Measurements from ENCODE around the gene VPS50. TPM values are rescaled to one million over a fixed set of nuclear protein-coding genes. Genes with fewer than 3 reads are reported as not detected.
"Not testable (repeated sequence)": the region's sequence is repeated elsewhere in the genome, so short reads cannot be mapped to it uniquely, and the experiment has no call there.

The VPS50 gene
- polyA plus RNA-seq, 4 donors = 23.9 to 37.8 (median 33.2) TPM

GRCh38 chr7:93327006-93327633 is 95.0 kb downstream of the VPS50 start:
- DNase-seq (ENCODE audit: low read depth in 4 of 4, low spot score in 3 of 4) = no peak

DNA sequence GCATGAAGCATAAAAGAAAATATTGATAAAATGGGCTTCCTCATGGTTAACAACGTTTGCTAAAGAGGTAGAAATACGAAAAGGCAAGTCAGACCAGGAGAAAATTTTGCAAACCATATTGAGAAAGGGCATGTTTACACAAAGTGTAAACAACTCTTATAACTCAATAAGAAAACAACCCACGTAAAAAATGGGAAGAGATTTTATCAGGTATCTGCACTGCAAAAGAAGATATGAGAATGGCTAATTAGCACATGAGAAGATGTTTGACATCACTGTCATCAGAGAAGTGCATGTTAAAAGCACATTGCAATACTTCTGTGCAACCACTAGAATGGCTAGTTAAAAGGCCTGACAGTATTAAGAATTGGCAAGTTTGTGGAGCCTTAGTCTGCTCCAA is 99.5 kb downstream of the VPS50 start:
- DNase-seq (ENCODE audit: low read depth in 4 of 4, low spot score in 3 of 4) = no peak

DNA sequence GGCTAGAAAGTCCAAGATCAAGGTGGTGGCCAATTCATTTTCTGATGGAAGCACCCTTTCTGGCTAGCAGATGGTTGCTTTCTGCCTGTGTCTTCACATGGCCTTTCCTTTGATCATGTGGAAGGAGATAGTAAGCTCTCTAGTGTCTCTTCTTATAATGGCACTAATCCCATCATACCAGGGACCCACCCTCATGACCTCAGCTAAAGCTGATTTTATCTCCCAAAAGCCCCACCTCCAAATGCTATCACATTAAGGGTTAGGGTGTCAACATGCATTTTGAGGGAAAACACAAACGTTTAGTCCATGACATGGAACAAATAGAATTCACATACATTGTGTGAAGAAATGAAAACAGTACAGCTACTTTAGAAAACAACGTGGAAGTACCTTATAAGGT is 100.0 kb downstream of the VPS50 start:
- DNase-seq (ENCODE audit: low read depth in 4 of 4, low spot score in 3 of 4) = no peak

DNA sequence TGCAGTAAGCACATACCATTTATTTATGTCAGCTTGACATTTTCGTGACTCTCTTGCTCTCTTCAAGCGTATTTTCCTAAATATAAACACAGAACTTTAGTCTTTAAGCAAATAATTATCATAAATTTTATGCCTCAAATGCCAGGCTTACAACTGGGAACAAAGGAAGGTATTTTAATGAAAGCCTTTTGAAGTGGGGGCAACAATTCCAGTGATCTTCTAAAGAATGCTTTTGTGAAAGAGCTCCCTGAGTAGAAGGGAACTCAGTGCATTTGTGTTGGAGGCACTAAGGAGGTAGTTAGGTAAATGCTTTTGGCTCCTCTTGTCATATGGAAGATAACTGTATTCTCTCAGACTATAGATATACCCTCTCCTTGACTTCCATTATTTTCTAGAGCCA is 104.9 kb downstream of the VPS50 start:
- DNase-seq (ENCODE audit: low read depth in 4 of 4, low spot score in 3 of 4) = no peak

DNA sequence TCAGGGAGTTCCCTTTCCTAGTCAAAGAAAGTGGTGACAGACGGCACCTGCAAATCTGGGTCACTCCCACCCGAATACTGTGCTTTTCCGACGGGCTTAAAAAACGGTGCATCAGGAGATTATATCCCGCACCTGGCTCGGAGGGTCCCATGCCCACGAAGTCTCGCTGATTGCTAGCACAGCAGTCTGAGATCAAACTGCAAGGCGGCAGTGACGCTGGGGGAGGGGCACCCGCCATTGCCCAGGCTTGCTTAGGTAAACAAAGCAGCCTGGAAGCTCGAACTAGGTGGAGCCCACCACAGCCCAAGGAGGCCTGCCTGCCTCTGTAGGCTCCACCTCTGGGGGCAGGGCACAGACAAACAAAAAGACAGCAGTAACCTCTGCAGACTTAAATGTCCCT is 110.0 kb downstream of the VPS50 start:
- not testable (repeated sequence) for DNase-seq (ENCODE audit: low read depth in 4 of 4, low spot score in 3 of 4)

DNA sequence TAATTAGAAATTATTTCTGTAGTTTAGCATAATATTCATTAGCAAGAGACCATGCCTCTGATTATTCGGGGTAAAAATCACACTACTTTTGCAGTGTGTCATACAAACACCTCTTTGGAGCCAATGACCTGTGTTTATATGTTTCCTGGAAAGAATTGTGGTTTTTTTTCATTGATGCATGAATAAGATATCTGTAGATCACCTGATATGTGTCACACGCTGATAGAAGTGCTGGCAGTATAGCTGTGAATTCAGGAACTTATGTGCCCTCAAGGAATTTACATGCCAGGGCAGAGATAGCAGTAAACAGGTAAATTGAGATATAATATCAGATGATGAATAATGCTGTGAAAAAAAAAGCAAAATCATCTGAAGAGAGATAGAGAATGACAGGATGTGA is 118.2 kb downstream of the VPS50 start:
- DNase-seq (ENCODE audit: low read depth in 4 of 4, low spot score in 3 of 4) = no peak

DNA sequence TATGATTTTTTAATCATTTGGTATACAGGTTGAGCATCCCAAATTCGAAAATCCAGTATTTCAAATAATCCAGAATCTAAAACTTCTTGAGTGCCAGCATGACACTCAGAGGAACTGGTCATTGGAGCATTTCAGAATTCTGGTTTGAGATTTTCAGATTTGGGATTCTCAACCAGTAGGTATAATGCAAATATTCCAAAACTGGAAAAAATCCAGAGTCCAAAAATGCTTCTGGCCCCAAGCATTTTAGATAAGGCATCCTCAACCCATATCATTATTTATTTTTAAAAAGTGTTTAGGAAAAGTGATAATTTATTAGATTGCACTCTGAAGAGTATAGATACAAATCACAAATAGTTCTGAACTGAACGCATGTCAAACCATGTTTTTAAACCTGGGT is 120.7 kb downstream of the VPS50 start:
- no peak for DNase-seq (ENCODE audit: low read depth in 4 of 4, low spot score in 3 of 4)

- no peak for DNase-seq (ENCODE audit: low read depth in 4 of 4, low spot score in 3 of 4)
Measured at GRCh38 chr7:93354815-93355214, 122.6 kb downstream of the VPS50 start.

DNA sequence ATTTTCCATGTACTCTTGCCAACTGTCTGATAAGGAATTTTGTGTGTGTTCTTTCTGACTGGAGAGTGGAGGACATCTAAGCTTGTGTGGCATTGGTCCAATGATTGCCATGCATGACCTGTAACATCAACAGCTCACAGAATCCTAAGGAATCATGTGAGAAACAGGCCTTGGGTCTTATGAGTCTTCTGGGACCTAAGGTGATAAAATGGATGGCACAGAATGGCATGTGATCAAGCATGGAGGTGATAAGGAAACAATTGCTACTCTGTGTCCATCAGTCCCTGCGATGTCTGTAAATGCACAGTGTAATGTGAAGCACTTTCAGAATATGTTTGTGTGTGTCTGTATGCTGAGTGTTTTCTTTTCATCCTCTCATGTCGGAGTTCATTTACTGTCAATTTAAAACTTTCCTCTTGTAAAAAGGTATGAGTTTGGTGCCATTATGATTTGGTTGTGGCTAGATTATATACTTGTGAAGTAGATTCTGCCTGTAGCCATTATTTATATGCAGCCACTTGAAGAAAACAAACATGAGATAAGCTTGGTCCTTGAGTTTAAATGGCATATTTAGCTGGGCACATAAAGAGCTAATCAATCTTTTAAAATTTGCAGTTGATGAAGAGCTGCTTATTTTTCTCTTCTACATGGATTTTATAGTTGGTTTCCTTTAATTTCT is 127.5 kb downstream of the VPS50 start:
- DNase-seq (ENCODE audit: low read depth in 4 of 4, low spot score in 3 of 4) = no peak

GRCh38 chr7:93361853-93362252 is 129.7 kb downstream of the VPS50 start:
- DNase-seq (ENCODE audit: low read depth in 4 of 4, low spot score in 3 of 4) = no peak

DNA sequence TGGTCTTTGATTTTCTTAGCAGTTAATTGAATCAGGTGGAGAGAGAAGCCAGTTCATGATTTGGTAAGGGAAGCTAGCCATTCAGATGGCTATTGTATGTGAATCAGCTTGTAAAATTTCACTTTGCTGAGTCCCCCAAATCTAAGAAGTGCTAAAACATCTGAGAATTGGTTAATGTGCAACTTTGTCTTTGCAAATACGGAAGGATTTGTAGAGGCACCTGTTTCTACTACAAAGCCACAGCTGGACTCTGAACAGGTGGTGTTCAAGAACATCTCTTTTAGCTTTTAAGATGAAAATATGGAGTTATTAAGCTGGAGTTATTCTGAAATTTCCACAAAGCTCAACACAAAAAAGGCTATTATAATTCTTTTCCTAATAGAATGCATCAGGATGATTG is 132.6 kb downstream of the VPS50 start:
- DNase-seq (ENCODE audit: low read depth in 4 of 4, low spot score in 3 of 4) = no peak

GRCh38 chr7:93365341-93365740 is 133.2 kb downstream of the VPS50 start:
- no peak for DNase-seq (ENCODE audit: low read depth in 4 of 4, low spot score in 3 of 4)

DNA sequence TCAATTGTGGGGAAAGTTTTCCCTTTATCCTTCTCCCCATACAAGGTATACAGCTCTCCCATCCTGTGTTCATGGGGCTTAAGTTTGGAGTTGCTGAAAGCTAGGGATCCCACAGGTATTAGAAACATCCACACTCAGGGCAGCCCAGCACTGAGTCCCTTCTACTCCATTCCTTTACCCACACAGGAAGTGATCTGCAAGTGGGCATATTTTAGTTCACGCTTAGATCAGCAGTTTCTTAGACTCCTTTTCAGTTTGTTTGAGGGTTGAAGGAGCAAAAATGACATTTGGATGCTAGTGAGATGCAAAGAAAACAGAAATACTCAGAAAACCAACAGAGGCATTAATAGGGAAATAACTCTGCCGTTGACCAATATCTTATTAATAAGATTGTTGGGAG is 134.7 kb downstream of the VPS50 start:
- no peak for DNase-seq (ENCODE audit: low read depth in 4 of 4, low spot score in 3 of 4)

DNA sequence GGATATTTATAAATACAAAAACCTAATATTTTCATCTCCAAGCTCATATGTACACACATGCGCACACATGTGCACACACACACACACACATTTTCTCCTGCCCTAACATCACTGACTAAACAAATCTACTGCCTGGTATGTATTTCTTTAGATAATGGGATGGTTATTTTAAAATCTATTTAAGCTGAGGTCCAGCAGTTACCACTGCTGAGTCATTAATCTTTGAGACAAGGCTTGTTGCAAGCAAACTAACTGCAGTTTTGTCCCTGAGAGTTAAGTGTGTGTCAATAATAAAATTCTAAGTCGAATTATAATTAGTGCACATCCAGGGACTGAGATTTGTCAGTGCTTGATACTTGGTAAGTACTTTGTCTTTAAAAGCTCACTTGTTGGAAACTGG is 135.1 kb downstream of the VPS50 start:
- DNase-seq (ENCODE audit: low read depth in 4 of 4, low spot score in 3 of 4) = no peak

GRCh38 chr7:93370937-93371336 is 138.8 kb downstream of the VPS50 start:
- DNase-seq (ENCODE audit: low read depth in 4 of 4, low spot score in 3 of 4) = not testable (repeated sequence)

DNA sequence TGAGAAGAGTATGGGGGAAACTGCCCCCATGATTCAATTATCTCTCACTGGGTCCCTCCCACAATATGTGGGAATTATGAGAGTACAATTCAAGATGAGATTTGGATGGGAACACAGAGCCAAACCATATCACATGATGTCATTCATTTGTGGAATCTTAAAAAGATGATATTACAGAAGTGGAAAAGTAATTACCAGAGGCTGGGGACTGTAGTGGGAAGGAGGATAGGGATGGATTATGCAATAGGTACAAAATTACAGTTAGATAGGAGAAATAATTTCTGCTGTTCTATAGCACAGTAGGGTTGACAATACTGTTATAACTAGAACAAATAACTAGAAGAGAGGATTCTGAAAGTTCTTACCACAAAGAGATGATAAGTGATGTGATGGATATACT is 141.4 kb downstream of the VPS50 start:
- no peak for DNase-seq (ENCODE audit: low read depth in 4 of 4, low spot score in 3 of 4)

GRCh38 chr7:93374345-93374940 is 142.3 kb downstream of the VPS50 start:
- no peak for DNase-seq (ENCODE audit: low read depth in 4 of 4, low spot score in 3 of 4)

- DNase-seq (ENCODE audit: low read depth in 4 of 4, low spot score in 3 of 4) = no peak
Measured at GRCh38 chr7:93375603-93376002, 143.4 kb downstream of the VPS50 start.

GRCh38 chr7:93378131-93378760 is 146.1 kb downstream of the VPS50 start:
- no peak for DNase-seq (ENCODE audit: low read depth in 4 of 4, low spot score in 3 of 4)

- DNase-seq (ENCODE audit: low read depth in 4 of 4, low spot score in 3 of 4) = no peak
Measured at GRCh38 chr7:93382362-93382761, 150.2 kb downstream of the VPS50 start.

- no peak for DNase-seq (ENCODE audit: low read depth in 4 of 4, low spot score in 3 of 4)
Measured at GRCh38 chr7:93390660-93391059, 158.5 kb downstream of the VPS50 start.

DNA sequence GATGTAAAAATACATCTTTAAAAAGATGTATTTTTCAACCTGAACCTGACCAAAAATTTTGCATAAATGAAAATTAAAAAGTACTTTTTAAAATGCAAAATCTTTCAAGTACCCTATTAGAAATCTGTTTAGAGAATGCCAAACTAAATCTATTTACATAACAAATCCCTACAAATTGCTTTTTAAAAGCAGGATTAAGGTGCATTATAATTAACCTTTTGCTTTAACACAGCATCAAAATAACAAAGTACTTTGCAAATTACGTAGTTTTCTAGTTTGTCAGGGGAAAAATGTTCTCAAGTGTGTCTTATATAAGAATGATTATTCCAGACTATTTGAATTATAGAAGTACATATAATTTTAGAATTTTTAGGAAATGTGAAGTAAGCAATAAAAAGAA is 160.8 kb downstream of the VPS50 start:
- no peak for DNase-seq (ENCODE audit: low read depth in 4 of 4, low spot score in 3 of 4)
